ENCODE data around the gene G6PC3.

DNA sequence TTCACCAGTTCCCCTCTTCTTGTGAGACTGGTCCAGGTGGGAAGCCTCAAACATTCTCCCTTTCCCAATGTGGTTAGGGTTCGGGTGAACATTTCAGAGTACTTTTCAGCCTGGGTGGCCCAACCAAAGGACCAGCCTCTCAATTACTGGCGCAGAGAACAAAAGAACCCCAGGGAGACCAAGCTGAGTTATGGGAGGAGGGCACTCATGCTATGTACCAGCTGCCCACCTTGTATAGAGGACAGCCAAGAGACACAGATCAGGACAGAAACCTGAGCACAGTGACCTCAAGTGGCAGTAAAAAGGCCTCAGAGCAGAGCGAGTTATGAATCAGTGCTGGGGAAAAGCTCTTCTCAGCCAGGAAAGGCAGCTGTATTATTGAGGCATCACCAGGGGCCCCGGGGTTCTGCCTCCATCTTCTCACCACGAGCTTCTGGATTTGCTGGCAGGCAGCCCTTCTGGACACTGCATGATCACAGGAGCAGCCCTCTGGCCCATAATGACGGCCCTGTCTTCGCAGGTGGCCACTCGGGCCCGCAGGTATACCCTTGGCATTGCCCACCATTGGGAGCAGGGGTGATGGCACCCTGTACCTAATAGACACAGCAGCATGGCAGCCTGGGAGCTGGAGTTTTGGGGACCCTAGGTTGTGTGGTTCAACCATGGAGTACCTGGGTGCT lies 3.8 kb downstream of the G6PC3 start:
- TF ChIP-seq, protein P1, sequence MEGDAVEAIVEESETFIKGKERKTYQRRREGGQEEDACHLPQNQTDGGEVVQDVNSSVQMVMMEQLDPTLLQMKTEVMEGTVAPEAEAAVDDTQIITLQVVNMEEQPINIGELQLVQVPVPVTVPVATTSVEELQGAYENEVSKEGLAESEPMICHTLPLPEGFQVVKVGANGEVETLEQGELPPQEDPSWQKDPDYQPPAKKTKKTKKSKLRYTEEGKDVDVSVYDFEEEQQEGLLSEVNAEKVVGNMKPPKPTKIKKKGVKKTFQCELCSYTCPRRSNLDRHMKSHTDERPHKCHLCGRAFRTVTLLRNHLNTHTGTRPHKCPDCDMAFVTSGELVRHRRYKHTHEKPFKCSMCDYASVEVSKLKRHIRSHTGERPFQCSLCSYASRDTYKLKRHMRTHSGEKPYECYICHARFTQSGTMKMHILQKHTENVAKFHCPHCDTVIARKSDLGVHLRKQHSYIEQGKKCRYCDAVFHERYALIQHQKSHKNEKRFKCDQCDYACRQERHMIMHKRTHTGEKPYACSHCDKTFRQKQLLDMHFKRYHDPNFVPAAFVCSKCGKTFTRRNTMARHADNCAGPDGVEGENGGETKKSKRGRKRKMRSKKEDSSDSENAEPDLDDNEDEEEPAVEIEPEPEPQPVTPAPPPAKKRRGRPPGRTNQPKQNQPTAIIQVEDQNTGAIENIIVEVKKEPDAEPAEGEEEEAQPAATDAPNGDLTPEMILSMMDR (conservative IDR thresholded peaks at IDR 0.05; ENCODE audit: low read depth, low read length), result 0 out of 2 replicates have a peak, but pooled peaks have one; percentile 5
- TF ChIP-seq SMC3 (IDR thresholded peaks at IDR 0.05; ENCODE audit: low read depth, low read length), result no peak
- no peak for TF ChIP-seq POLR2A (IDR thresholded peaks at IDR 0.05; ENCODE audit: low read depth, low read length)
- no peak for TF ChIP-seq MAFK (IDR thresholded peaks at IDR 0.05; ENCODE audit: low read depth, low read length)
- no peak for TF ChIP-seq CHD1 (IDR thresholded peaks at IDR 0.05; ENCODE audit: low read depth, low read length)
- no peak for TF ChIP-seq BHLHE40 (IDR thresholded peaks at IDR 0.05; ENCODE audit: low read depth, low read length)
- TF ChIP-seq RFX5 (IDR thresholded peaks at IDR 0.05; ENCODE audit: low read depth, low read length), result no peak
- TF ChIP-seq RAD21 (IDR thresholded peaks at IDR 0.05; ENCODE audit: low read length), result no peak
- TF ChIP-seq, protein P2, sequence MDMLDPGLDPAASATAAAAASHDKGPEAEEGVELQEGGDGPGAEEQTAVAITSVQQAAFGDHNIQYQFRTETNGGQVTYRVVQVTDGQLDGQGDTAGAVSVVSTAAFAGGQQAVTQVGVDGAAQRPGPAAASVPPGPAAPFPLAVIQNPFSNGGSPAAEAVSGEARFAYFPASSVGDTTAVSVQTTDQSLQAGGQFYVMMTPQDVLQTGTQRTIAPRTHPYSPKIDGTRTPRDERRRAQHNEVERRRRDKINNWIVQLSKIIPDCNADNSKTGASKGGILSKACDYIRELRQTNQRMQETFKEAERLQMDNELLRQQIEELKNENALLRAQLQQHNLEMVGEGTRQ (IDR thresholded peaks at IDR 0.05; ENCODE audit: low read depth, low read length), result no peak
- no peak for TF ChIP-seq NFE2L2 (IDR thresholded peaks at IDR 0.05; ENCODE audit: low read depth, low read length)
- TF ChIP-seq, protein P3, sequence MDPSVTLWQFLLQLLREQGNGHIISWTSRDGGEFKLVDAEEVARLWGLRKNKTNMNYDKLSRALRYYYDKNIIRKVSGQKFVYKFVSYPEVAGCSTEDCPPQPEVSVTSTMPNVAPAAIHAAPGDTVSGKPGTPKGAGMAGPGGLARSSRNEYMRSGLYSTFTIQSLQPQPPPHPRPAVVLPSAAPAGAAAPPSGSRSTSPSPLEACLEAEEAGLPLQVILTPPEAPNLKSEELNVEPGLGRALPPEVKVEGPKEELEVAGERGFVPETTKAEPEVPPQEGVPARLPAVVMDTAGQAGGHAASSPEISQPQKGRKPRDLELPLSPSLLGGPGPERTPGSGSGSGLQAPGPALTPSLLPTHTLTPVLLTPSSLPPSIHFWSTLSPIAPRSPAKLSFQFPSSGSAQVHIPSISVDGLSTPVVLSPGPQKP (IDR thresholded peaks at IDR 0.05; ENCODE audit: borderline replicate concordance, low read depth, low read length), result no peak
- no peak for TF ChIP-seq MAZ (IDR thresholded peaks at IDR 0.05; ENCODE audit: borderline replicate concordance, low read depth, low read length)

Data from IMR-90 (cell line).